Thoracic aorta (tissue), 2 donors: ENCODE results near the gene GOLGA6L2. TPM values are rescaled to one million over a fixed set of nuclear protein-coding genes. Genes with fewer than 3 reads are reported as not detected.

Experiments used
- ATAC-seq: fragments of 150-250 bp; one replicate; pipeline ENCODE4 v1.8.0; 2017; ENCODE audit warnings: low read depth; ENCODE audit not compliant: insufficient number of reproducible peaks, low FRiP score
- DNase-seq: peaks from one replicate; pipeline ENCODE4 v3.0.0-alpha.2; 2020; ENCODE audit warnings: low spot score
- H3K27ac ChIP-seq, 2 donors: fragments of 200-600 bp; sonication (generic); 1 replicate in 1 of 2; 2 replicates in 1 of 2; pipeline ENCODE4 v1.5.1; 2016; ENCODE audit warnings: mild to moderate bottlenecking in 2 of 2, moderate library complexity in 2 of 2
- H3K27me3 ChIP-seq: fragments of 200-600 bp; sonication (generic); replicated peaks from 2 replicates; pipeline ENCODE4 v1.6.0; 2016; ENCODE audit warnings: mild to moderate bottlenecking; ENCODE audit not compliant: insufficient read depth
- H3K36me3 ChIP-seq: fragments of 200-600 bp; sonication (generic); one replicate; pipeline ENCODE4 v1.5.1; 2016
- H3K4me1 ChIP-seq, 2 donors: fragments of 200-600 bp; sonication (generic); 1 replicate in 1 of 2; 2 replicates in 1 of 2; pipeline versions ENCODE4 v1.5.1 to v1.6.0; 2016; ENCODE audit warnings: low read depth in 2 of 2, mild to moderate bottlenecking in 1 of 2; ENCODE audit not compliant: control insufficient read depth in 1 of 2
- H3K4me3 ChIP-seq: fragments of 200-600 bp; sonication (generic); 2 replicates; pipeline ENCODE4 v1.5.1; 2016; ENCODE audit warnings: mild to moderate bottlenecking
- H3K9me3 ChIP-seq: fragments of 200-600 bp; sonication (generic); 2 replicates; pipeline ENCODE4 v1.5.1; 2016
- CTCF ChIP-seq: fragments of 200-600 bp; sonication (generic); IDR thresholded peaks from one replicate; pipeline ENCODE4 v1.5.1; 2019; ENCODE audit warnings: antibody characterized with exemption
- total RNA-seq, 2 donors: library from RNA; depleted of rRNA; stranded (reverse); fragments of >200 nt; gene quantifications; one replicate each; pipeline versions ENCODE4 v1.1.0 to v1.2.3, GENCODE V29; 2016

GOLGA6L2 gene, protein sequence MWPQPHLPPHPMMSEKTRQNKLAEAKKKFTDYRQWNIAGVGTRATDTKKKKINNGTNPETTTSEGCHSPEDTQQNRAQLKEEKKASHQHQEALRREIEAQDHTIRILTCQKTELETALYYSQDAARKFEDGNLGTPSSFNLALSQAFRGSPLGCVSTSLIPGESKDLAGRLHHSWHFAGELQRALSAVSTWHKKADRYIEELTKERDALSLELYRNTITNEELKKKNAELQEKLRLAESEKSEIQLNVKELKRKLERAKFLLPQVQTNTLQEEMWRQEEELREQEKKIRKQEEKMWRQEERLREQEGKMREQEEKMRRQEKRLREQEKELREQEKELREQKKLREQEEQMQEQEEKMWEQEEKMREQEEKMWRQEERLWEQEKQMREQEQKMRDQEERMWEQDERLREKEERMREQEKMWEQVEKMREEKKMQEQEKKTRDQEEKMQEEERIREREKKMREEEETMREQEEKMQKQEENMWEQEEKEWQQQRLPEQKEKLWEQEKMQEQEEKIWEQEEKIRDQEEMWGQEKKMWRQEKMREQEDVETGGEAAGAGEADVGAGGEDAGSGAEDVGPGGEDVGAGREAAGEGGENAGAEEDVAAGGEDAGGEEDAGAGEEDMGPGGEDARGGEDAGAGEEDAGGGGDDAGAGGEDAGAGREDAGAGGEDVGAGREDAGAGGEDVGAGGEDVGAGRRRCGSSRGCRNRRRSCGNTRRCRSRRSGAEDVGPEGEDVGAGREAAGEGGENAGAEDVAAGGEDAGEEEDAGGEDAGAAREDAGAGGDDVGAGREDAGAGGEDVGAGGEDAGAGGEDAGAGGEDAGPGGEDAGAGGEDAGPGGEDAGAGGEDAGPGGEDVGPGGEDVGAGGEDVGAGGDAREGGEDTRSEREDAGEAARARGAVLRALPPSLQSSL
- not detected for total RNA-seq

GRCh38 chr15:23447107-23447500 lies at the start of gene GOLGA6L2:
Gene GOLGA6L2, minus strand, starts transcription at chr15:23447243. Its CDS starts 62 bp downstream, at chr15:23447181.
- no peak for TF ChIP-seq CTCF
- Histone ChIP-seq H3K4me3 (no peak within 1 kb of the TSS), H3K27me3 (no peaks in the 10 kb centered on the region), H3K9me3 (no peaks in the 10 kb centered on the region), H3K36me3 (no peaks in the 10 kb centered on the region), H3K27ac (no peak within 1 kb of the TSS), H3K4me1 (no peaks in the 10 kb centered on the region)
- no peak for DNase-seq
- no peak for ATAC-seq

DNA sequence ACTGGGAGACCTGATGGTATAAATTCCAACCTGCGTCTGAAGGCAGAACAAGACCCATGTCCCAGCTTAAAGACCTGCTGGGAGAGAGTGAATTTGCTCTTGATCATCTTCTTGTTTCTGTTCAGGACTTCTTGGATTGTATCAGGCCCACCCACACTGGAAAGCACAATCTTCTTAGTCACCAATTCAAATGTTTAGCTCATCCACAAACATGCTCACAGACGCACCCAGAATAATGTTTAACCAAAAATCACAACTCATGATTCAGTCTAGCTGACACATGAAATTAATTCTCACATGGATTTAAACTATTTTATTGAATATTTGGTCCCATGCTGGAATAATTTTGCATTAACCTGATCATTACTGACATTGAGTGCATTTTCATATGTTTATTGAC lies 37.8 kb upstream of the GOLGA6L2 start:
- ATAC-seq (no peak), DNase-seq (no peak)
- H3K36me3 ChIP-seq, result no peaks in the 10 kb centered on the region
- no peaks in the 10 kb centered on the region for H3K27me3 ChIP-seq
- no peaks in the 10 kb centered on the region for H3K4me1 ChIP-seq
- no peak overlapping the region for H3K27ac ChIP-seq
- H3K9me3 ChIP-seq, result no peaks in the 10 kb centered on the region
- no peak for TF ChIP-seq CTCF
- no peak overlapping the region for H3K4me3 ChIP-seq

GRCh38 chr15:23483821-23484299 lies 36.8 kb upstream of the GOLGA6L2 start:
- Histone ChIP-seq H3K4me1 (no peaks in the 10 kb centered on the region), H3K27ac (no peak overlapping the region), H3K27me3 (no peaks in the 10 kb centered on the region), H3K36me3 (no peaks in the 10 kb centered on the region), H3K4me3 (no peak overlapping the region), H3K9me3 (no peaks in the 10 kb centered on the region)
- TF ChIP-seq CTCF, result no peak
- no peak for ATAC-seq
- DNase-seq, result no peak

DNA sequence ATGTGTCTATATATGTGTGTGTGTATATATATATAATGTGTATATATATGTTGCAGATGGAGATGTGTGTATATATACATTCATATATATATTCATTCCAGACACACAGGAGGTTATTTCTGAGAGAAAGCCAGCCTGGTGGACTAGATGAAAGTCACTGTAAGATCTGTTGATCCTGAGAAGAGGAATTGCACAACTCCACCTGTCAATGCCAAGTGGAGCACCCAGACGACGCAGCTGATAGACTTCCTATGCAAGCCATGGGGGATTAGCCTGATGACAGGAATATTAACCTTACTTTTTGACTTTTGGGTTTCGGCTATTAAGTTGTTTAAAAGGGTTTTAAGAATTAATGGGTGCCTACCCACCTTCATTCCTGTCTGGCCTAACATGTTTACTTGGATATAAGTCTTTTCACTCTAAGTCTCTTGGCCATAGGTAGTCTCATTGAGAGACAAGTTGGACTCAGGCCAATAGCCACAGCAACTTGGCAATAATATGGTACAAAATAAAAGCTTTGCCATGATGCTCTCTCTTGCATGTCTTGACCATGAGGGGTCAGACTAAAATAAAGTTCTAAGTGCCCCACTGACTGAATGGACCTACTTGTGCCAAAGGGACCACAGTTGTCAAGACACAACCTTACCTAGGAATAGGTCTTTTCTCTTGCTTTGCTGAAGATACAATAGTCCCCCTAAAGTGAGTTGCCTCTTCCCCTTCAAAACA lies 35.9 kb upstream of the GOLGA6L2 start:
- Histone ChIP-seq H3K27me3 (no peaks in the 10 kb centered on the region), H3K4me3 (no peak overlapping the region), H3K27ac (no peak overlapping the region), H3K4me1 (no peaks in the 10 kb centered on the region), H3K36me3 (no peaks in the 10 kb centered on the region), H3K9me3 (no peaks in the 10 kb centered on the region)
- no peak for ATAC-seq
- no peak for TF ChIP-seq CTCF
- DNase-seq, result no peak
